Activated T-helper 1 cell treated with Interleukin-2 at 50 U/mL for 16 hours (primary cell): ENCODE measurements around the gene TBR1.

Experiments used
- DNase-seq: peaks from one replicate; pipeline ENCODE4 v3.0.0-alpha.2; 2020; ENCODE audit warnings: low read depth

Gene TBR1

DNA sequence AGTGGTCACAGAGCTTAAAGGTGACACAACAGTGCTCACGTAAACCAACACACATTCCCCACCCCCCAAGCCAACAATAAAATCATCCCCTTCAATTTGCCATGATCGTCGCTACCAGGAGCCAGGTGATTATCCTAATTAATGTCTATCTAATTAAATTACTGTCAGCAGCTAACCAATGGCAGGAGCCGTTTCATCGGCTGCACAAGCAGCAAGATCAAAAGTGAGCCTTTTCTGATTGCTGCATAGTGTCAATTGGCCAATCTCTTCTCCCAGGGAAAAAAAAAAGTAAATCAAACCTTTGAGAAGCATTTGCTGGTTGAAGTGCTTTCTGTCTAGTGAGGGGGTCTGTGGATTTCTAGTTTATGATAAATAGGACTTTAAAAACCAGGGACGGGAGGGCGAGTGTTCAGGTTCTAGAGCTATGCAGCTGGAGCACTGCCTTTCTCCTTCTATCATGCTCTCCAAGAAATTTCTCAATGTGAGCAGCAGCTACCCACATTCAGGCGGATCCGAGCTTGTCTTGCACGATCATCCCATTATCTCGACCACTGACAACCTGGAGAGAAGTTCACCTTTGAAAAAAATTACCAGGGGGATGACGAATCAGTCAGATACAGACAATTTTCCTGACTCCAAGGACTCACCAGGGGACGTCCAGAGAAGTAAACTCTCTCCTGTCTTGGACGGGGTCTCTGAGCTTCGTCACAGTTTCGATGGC lies at the start of gene TBR1:
TSS of gene TBR1 (plus strand) at position 311 of the 721 bp plus-strand sequence. CDS start at position 425, 114 bp downstream.
- DNase-seq: no peak

DNA sequence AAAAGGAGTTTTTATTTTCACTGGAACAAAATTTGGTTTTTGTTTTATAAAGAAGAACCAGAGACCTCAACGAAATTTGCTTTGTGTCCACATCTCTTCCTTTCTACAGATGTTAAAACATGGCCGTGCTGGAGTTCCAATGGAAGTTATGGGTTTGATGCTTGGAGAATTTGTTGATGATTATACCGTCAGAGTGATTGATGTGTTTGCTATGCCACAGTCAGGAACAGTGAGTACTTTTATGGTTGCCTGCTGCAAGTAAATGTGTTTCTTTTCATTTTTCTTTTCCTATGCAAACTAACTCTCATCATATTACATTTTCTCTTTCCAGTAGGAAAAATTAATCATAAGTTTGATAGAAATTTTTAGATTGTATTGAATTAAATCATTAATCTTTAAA lies 48.4 kb upstream of the TBR1 start:
- no peak for DNase-seq

DNA sequence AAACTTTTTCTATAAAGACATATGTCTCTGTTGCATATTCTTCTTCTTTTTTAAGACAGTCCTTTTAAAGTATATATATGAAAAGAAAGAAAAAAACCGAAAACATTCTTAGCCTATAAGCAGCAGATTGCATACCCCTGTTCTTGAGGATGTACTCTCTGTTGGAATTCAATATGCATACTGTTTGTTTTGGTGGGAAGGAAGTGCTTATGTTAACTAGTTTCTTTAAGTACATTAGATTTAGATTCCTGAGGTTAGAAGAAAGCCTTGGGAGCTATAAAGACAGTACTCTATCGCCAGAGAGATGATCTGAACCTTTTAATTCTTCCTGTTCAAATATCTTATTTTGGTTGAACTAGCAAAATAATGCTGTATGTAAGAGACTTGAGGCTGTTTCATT lies 46.8 kb upstream of the TBR1 start:
- no peak for DNase-seq

DNA sequence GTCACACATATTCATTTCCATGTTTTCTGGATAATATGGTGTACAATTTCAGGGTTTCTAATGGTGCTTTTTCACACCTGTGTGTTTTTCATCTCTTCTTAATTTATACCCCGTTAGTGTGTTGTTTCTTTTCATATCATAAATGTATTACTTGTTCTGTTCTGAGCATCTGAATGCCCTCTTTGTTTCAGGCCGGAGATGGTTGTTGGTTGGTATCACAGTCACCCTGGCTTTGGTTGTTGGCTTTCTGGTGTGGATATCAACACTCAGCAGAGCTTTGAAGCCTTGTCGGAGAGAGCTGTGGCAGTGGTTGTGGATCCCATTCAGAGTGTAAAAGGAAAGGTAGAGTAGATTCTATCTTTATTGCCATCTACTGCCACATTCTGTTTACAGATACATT lies 45.1 kb upstream of the TBR1 start:
- no peak for DNase-seq

DNA sequence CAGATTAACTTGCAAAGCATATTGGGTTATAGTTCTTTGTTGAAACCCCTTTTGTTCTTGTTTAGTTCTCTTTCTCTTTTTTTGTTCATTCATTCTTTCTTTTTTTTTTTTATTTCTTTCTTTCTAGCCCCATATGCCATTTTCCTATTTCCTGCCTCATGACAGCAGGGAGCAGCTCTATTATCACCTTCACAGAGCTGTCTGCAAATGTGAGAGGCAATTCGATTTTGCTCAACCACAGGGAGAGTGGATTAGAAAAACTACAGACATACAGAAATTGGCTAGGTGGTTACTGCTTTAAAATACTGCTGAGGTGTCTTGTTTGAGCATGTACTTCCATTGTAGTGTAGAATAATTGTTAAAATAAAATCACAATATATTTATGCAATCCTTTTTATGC lies 44.2 kb upstream of the TBR1 start:
- DNase-seq: no peak

DNA sequence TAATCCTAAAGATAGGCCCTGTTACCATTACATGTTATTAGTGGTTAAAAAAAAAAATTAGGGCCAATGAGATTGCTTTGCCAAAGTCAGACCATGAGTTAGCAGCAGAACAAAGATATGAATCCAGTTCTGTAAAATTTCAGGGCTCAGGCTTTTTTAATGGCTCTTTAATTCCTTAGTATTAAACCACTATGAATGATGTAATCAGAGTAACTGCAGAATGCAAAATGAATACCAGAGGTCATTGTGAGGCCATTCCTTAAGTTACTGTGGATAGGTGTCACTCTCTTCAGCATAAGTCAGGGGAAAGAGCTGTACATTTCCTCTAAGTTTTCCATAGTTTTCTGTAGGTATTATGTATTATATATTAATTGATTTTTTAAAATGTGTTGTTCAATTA lies 42.2 kb upstream of the TBR1 start:
- no peak for DNase-seq

DNA sequence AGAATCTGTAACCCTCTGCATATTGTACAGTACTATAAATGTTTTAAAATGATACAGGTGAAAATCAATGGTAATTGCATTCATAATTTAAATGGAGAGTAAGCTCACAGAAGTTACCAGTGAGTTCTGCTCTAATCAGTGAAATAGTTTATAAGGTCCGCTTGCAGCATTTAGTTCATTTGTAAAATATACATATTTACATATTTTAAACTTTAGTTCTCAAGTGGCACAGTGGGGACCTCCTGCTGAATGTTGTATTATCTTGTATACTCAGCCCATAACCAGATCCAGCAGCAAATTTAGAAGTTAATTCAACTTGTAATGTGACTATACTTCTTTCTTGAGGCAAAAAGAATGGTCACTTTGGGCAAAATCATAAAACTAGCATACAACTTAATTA lies 41.7 kb upstream of the TBR1 start:
- no peak for DNase-seq

DNA sequence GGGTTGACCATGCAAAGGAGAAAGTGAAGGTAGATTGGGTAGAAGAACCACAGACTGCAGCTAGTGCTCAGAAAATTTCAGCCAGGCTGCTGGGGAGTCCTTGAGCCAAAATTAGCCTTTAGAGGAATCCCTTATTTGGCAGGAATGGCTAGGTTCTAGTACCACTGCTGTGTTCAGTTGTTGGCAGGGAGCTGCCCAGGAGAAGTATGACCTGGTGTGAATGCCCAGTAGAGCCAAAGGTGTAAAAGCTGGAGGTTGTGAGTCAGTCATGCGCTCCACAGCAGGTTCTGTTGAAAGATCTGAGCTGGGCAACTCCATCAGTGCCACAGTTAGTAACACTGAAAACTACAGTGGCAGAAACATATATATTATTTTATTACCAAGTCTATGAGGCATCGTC lies 36.4 kb upstream of the TBR1 start:
- no peak for DNase-seq

DNA sequence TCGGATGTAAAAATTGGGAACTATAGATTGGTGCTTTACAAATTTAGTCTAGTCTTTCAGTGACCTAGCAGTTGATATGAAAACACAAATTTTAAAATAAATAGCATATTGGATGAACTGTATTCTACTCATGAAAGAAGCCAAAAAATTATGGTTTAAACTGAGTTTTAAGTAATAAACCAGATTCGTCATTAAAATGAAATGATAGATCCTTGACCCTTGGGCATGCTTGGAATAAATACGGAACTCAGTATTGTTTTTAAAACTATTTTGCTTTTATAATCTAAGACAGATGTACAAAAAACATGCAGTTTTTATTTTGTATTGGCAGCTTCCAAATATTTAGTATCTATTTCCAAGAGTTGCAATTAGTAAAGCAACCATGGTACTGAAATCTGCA lies 34.6 kb upstream of the TBR1 start:
- no peak for DNase-seq

DNA sequence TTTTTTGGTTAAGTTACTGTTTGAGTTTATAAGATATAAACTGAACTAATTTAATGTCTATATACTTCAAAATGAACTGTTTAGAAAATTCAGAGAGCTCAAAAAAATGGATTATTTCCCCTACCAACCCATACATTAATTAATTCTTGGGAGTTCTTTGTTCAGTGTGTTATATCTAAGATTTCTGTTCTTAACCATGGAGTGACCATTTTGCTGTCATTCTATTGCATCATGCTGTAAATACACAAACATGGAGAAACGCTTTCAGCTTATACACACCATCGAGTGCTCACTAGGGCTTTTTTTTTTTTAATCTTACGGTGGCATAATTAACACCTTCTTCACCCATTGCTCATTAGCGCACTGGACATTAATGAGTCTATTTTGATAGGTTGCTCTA lies 33.4 kb upstream of the TBR1 start:
- no peak for DNase-seq

DNA sequence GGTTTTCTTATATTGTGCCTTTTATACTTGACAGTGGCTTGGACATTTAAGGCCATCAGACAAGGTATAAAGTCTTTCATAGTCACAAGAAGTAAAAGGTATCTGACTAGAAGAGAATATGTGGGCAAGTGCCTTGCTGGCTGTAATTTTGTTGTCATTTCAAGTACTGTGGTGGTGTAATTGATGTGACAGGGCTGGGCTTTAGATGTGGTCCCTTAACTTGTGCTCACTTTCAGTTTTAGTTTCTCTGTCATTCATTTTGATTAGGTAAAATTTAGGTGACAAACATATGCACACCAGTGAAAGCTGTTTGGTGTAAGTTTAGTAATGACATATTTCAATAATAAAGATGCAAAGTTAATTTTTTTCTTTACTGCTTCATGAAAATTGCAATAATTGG lies 31.2 kb upstream of the TBR1 start:
- DNase-seq: no peak

DNA sequence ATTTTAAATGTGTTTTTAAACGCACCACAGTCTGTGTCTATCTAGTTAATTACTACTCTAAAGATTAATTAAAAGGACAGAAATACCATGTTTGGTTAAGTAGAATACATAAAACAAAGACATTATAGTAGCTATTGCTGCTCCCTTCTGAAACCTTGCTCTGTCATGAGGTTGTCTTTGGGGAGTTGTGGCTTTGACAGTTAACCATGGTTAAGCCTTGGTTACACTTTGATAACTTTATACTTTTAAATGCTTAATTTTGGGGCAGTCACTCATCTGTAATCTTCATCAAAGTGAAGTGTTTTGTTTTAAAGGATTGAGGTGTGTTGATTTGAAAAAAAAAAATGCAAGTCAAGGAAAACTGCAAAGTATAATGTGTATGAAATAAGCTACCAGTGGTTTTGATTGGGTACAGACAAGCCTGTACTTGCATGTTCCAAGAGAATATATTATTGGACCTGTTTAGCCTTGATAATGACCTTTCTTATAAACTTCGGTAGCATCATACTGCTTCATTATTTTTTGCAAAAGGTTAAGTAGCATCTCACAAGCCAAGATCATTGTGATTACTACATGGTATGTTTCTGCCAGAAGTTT lies 29.8 kb upstream of the TBR1 start:
- no peak for DNase-seq

DNA sequence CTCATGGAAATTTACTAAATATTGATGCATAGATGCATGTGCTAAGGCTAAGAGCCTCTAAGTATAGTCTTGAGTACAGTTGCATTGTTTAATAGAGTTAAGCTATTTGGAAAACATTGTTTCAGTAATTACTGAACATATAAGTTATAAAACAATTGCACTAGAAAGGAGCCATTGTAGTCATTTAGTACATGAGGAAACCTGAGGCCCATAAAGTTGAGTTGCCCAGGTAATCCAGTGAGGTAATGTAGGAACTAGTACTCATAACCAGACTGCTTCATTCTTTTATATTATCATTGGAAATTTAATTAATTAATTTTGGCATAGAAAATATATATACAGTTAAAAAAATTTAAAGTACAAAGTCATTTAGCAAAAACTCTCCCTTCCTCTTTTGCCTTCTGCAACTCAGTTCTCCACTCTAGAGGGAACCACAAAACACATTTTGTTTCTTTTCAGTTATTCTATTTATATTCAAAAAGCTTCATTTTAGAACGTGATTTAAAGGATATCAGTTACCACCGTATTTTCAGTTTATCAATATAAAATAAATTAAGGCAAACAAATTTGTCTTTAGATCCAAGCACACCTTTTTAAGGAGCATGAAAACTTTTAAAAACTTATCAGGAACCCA lies 27.8 kb upstream of the TBR1 start:
- no peak for DNase-seq

DNA sequence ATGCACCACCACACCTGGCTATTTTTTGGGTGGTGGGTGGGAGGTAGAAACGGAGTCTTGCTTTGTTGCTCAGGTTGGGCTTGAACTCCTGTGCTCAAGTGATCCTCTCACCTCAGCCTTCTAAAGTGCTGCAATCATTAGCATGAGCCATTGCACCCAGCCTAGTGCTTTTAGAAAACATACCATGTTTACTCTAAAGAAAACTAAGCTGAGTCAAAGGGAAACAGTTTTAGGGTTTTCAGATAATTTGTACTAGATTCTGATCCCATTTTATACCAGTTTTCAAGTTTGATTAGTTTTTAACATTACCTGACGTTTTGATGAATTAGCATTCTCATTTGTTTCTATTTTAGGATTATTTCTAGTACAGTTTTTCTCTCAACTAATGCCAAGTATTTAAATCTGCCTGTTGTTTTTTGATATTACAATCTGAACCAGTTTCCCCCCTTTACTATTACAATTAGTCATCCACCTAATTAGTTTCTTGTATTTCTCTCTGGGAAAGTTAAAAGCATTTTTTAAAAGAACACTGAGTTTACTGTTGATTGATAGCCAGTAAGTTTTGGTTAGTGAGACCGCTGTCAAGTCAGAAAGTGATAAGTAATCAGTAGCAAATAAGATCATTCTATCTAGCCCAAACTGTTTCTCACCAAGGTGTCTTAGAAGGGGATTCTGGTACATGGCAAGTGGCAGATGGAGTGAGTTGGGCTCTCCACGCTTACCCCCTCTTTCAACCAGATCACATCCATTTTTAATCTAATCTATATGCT lies 24.2 kb upstream of the TBR1 start:
- no peak for DNase-seq

DNA sequence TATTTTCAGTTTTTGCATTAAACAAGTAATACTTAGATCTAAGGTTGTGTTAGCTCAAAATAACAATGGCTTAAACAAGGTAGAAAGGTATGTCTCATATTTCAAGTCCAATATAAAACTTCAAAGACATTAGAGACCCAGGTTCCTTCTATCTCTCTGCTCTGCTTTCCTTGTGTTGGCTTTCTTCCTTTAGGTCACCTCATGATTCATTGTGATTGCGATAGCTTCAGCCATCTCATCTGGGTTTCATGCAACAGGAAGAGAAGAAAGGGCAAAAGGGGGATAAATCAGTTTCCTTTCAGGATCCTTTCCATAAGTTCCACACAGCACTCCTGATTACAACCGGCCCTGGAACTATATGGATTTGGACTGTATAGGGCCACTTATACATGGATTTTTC lies 16.0 kb upstream of the TBR1 start:
- no peak for DNase-seq

DNA sequence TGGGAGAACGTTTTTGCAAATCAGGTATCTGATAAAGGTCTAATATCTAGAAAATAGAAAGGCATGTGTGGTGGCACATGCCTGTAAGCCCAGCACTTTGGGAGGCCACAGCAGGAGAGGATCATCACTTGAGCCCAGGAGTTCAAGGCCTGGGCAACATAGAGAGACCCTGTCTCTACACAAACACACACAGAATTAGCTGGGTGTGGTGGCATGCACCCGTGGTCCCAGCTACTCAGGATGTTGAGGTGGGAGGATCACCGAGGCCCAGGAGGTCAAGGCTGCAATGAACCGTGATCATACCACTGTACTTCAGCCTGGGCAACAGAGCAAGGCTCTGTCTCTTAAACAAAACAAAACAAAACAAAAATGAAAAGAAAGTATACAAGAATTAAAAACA lies 13.8 kb upstream of the TBR1 start:
- no peak for DNase-seq

DNA sequence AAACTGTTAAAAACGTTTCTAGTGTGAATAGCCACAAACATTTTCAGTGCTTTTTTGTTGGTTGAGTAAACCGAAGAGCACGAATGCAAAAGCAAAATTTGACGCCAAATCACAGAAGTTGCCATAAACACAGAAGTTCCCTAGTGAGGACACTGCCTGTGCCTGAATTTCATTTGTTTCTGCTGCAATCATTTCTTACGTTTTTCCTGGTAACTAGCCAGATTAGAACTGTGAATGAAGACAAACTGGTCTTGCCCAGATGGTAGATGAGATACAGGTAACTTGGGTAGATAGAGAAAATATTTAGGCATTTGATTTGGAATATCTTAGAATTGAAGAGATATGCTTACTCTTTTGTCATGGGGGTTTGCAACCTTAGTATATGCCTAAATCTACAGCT lies 9.8 kb upstream of the TBR1 start:
- no peak for DNase-seq

DNA sequence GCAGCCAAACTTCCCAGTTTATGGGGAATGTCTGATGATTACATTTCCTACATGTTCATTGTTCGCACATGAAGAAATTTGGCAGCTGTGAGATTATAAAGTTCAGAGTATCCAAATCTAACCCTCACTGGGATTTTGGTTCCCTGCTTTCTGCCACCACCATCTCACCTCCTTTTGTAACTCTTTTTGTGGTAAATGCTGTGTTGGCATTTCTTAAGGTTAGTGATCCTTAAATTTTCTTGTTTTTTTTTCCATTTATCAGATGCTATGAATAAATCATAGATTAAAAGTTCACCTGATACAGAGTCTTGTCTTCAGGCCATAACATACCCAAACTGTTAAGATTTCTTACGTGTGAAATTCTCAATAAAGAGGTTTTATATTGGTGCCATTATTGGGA lies 8.5 kb upstream of the TBR1 start:
- DNase-seq: no peak

DNA sequence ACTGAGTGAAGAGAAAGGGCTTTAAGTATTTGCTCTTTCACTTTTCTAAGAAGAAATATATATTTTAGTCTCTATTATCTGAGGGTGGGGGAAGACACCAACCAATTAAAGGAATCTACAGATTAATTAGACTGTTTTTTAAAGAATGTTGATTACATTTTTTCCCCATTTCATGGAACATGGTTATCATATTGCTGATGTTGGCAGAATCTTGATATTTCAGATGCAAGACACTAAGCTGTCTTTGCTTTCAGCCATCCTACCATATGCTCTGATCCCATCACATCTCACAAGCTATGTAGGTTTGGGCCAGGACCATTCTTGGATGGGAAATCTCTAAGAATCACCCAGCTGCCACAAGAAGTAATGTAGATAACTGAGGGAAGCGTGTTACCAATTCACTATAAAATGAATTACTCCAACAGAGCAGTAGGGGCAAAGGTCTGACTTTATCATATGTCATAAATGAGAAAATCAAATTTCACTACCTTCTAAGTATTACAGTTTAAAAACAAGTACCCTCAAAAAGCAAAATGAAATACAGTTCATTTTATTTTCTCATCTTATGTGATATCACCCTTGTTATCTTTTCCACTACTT lies 6.7 kb upstream of the TBR1 start:
- DNase-seq: no peak

DNA sequence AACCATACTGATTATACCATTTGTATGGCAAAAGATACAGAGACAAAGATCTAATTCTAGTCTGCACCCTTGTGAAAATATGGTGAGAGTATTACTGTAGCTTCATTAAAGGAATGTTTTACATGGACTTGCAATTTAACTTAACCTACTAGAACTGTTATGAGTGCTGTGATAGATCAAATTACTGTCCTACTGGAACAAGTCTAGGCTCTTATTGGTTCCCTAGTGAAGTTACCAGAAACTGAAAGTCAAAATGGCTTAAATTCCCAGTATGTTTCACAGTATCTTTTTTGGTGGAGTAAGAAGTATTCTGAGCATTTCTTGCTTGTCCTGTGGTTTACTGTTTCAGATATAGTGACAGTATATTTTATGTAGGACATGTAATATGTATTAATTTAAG lies 3.8 kb upstream of the TBR1 start:
- DNase-seq: no peak

DNA sequence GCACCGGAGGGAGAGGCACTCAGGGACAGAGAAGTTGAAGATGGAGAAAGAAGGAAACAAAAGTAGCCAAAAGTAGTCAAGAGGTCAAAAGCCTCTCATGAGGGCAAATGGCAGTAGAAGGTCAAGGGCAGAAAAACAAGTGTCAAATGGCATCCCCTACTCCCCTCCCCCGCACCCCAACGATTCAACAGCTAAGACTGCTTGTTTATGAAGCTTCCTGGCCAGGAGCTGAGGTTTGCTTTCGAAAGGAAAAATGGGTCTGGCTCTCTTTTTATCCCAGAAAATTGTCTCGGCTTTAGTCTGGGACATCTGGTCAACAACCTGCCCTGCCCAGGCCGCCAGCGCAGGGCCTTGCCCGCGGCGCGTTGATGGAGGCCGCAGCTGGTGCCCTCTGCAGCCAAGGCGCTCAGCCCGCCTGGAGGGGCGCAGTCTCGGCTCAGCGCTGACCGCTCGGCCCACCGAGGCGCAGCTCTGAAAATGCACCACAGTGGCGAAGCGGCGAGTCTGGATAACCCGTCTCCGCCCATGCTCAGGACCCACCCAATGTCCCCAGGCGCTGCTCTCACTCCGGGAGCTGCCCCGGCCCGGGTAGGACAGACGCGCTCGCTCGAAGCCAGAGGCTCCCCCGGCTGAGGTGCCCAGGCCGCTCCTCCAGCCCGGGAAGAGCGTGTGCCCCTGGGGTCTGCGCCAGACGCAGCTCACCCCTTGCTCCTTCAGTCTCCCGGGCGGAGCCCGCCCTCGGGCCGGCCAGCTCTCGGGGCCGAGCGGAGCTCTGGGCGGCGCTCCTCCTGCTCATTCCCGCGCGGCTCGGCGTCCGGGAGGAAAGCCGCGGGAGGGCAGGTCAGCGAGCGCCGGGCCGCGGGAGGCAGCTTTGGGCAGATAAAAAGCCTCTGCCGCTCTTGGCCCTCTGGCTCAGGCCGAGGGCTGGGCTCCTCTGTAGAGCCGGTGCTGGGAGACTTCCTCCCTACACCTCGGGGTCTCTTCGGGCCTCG lies 1.8 kb upstream of the TBR1 start:
- no peak for DNase-seq
